Stimulated activated CD4-positive, alpha-beta T cell treated with anti-CD3 and anti-CD28 coated beads, Interleukin-1b, Interleukin-23, amount 100 ng/mL, for 1 hour (primary cell): ENCODE measurements around the gene DPH5.
"Not testable (repeated sequence)": the region's sequence is repeated elsewhere in the genome, so short reads cannot be mapped to it uniquely, and the experiment has no call there.

Experiments
- DNase-seq, 2 donors: peaks; one replicate each; pipeline ENCODE4 v3.0.0-alpha.2; 2020; ENCODE audit warnings: low read depth in 2 of 2

DPH5 gene

GRCh38 chr1:101032129-101032528 is 6.5 kb upstream of the DPH5 start:
- not testable (repeated sequence) for DNase-seq

GRCh38 chr1:101030881-101031280 is 5.3 kb upstream of the DPH5 start:
- no peak for DNase-seq

- no peak for DNase-seq
Measured at GRCh38 chr1:101029184-101029583, 3.6 kb upstream of the DPH5 start.

GRCh38 chr1:101028466-101028865 is 2.9 kb upstream of the DPH5 start:
- DNase-seq: no peak

- no peak for DNase-seq
Measured at GRCh38 chr1:101027194-101027772, 1.7 kb upstream of the DPH5 start.

- DNase-seq: no peak
Measured at GRCh38 chr1:101026430-101026788, 825 bp upstream of the DPH5 start.

- no peak for DNase-seq
Measured at GRCh38 chr1:101025283-101025656, 314 bp downstream of the DPH5 start.

GRCh38 chr1:101022294-101022693 is 3.3 kb downstream of the DPH5 start:
- DNase-seq: no peak

GRCh38 chr1:101017448-101017847 is 8.1 kb downstream of the DPH5 start:
- DNase-seq: no peak

GRCh38 chr1:101013776-101014175 is 11.8 kb downstream of the DPH5 start:
- DNase-seq: no peak

GRCh38 chr1:101008229-101008834 is 17.3 kb downstream of the DPH5 start:
- DNase-seq: no peak

GRCh38 chr1:101006553-101006952 is 19.0 kb downstream of the DPH5 start:
- no peak for DNase-seq

GRCh38 chr1:101005871-101006270 is 19.7 kb downstream of the DPH5 start:
- no peak for DNase-seq

GRCh38 chr1:101005183-101005582 is 20.4 kb downstream of the DPH5 start:
- no peak for DNase-seq

GRCh38 chr1:101004670-101005069 is 20.9 kb downstream of the DPH5 start:
- DNase-seq: no peak

- no peak for DNase-seq
Measured at GRCh38 chr1:101004061-101004460, 21.5 kb downstream of the DPH5 start.

GRCh38 chr1:101003012-101003650 is 22.5 kb downstream of the DPH5 start:
- DNase-seq: no peak

- no peak for DNase-seq
Measured at GRCh38 chr1:101002551-101002950, 23.0 kb downstream of the DPH5 start.

GRCh38 chr1:101000131-101000873 is 25.3 kb downstream of the DPH5 start:
- DNase-seq: no peak

- DNase-seq: no peak
Measured at GRCh38 chr1:100998426-100998825, 27.2 kb downstream of the DPH5 start.

- no peak for DNase-seq
Measured at GRCh38 chr1:100995198-100995988, 30.2 kb downstream of the DPH5 start.
